OCI-LY7 (cell line): Measurements from ENCODE around the gene CHRNB2. TPM values are rescaled to one million over a fixed set of nuclear protein-coding genes. Genes with fewer than 3 reads are reported as not detected.

ENCODE experiments used
- BruUV-seq: library from RNA; stranded (reverse); fragments of 400-500 nt; replicated peaks from 2 replicates; lab custom pipeline; 2021; lab: Mats Ljungman, UMichigan
- CTCF ChIA-PET: fragments of 300-600 bp; sonication (Branson Sonifier 250); formaldehyde crosslinking; loops from one replicate; lab custom pipeline; 2022; ENCODE audit warnings: antibody characterized with exemption; ENCODE audit not compliant: unreplicated experiment; lab: Charles Lee
- POLR2A ChIA-PET: fragments of 300-600 bp; sonication (Branson Sonifier 250); formaldehyde crosslinking; loops from one replicate; lab custom pipeline; 2022; ENCODE audit warnings: antibody characterized with exemption; lab: Charles Lee
- DNase-seq: peaks from one replicate; pipeline ENCODE4 v3.0.0-alpha.2; 2015; ENCODE audit warnings: low spot score
- H2AFZ ChIP-seq: fragments of 200-600 bp; sonication (generic), shearing (Covaris generic); 2 replicates; pipeline ENCODE4 v1.6.1; 2014; ENCODE audit warnings: mild to moderate bottlenecking, antibody characterized with exemption, low read length, moderate library complexity
- H3K27ac ChIP-seq: fragments of 200-600 bp; sonication (generic); 2 replicates; pipeline ENCODE4 v1.5.1; 2014; ENCODE audit warnings: mixed run types, low read depth, mild to moderate bottlenecking, moderate library complexity, low read length, inconsistent platforms; ENCODE audit not compliant: poor library complexity, severe bottlenecking
- H3K36me3 ChIP-seq: fragments of 200-600 bp; sonication (generic); 2 replicates; pipeline ENCODE4 v1.6.1; 2014; ENCODE audit warnings: mild to moderate bottlenecking, antibody characterized with exemption, low read length, moderate library complexity, mixed read lengths; ENCODE audit not compliant: insufficient read depth
- H3K4me1 ChIP-seq: fragments of 200-600 bp; sonication (generic); 2 replicates; pipeline ENCODE4 v1.5.1; 2014; ENCODE audit warnings: mild to moderate bottlenecking, low read length; ENCODE audit not compliant: insufficient read depth, poor library complexity, severe bottlenecking
- H3K4me2 ChIP-seq: fragments of 200-600 bp; sonication (generic); 2 replicates; pipeline ENCODE4 v1.6.1; 2014; ENCODE audit warnings: mild to moderate bottlenecking, low read length
- H3K4me3 ChIP-seq: fragments of 200-600 bp; sonication (generic); 2 replicates; pipeline ENCODE4 v1.5.1; 2014; ENCODE audit warnings: mild to moderate bottlenecking, low read depth, low read length; ENCODE audit not compliant: poor library complexity, severe bottlenecking
- H3K79me2 ChIP-seq: fragments of 200-600 bp; sonication (generic); 2 replicates; pipeline ENCODE4 v1.6.1; 2016; ENCODE audit warnings: low read depth, mild to moderate bottlenecking, low read length, moderate library complexity, mixed read lengths; ENCODE audit not compliant: insufficient read depth
- H3K9me2 ChIP-seq: fragments of 200-600 bp; sonication (generic); 2 replicates; pipeline ENCODE4 v1.6.1; 2016; ENCODE audit warnings: mild to moderate bottlenecking, low read length, mixed read lengths; ENCODE audit not compliant: insufficient read depth
- H3K9me3 ChIP-seq: fragments of 200-600 bp; sonication (generic); 2 replicates; pipeline ENCODE4 v1.6.1; 2014; ENCODE audit warnings: mild to moderate bottlenecking, mixed run types, low read length, mixed read lengths
- H4K20me1 ChIP-seq: fragments of 200-600 bp; sonication (generic); 2 replicates; pipeline ENCODE4 v1.6.1; 2014; ENCODE audit warnings: mild to moderate bottlenecking, antibody characterized with exemption, low read length, moderate library complexity, mixed read lengths; ENCODE audit not compliant: insufficient read depth
- CTCF ChIP-seq: fragments of 200-600 bp; sonication (generic); conservative IDR thresholded peaks from 2 replicates; pipeline ENCODE4 v1.5.1; 2014; ENCODE audit warnings: mild to moderate bottlenecking, antibody characterized with exemption, low read length, moderate library complexity, mixed read lengths
- EZH2phosphoT487 ChIP-seq: fragments of 200-600 bp; sonication (generic); IDR thresholded peaks from 2 replicates; pipeline ENCODE4 v1.6.1; 2018; ENCODE audit warnings: low read depth, borderline replicate concordance, mild to moderate bottlenecking, mixed run types, antibody characterized with exemption, low read length, moderate library complexity, mixed read lengths
- intact Hi-C: fragments of 100-400 bp; cut with micrococcal nuclease; formaldehyde crosslinking; loops from one replicate; pipeline ENCODE4 v1.10.0; 2022; ENCODE audit not compliant: unreplicated experiment
- total RNA-seq, 2 experiments: library from RNA; depleted of rRNA in 1 of 2; stranded (reverse); fragments of >200 nt in 1 of 2; shearing (Covaris generic) in 1 of 2; gene quantifications; 2 replicates each; pipeline ENCODE4 v1.2.3, GENCODE V29; 2014 to 2022

Gene CHRNB2
- total RNA-seq, 2 experiments from 2014 or later: 0.13 to 0.42 TPM

GRCh38 chr1:154556422-154556821 is 11.2 kb upstream of the CHRNB2 start:
- H3K27ac ChIP-seq: no peak overlapping the region

GRCh38 chr1:154557248-154557938 is 10.2 kb upstream of the CHRNB2 start:
- H2AFZ ChIP-seq: no peak overlapping the region
- POLR2A ChIA-PET: interaction anchor here (0.5 kb wide), 1 partner anchor 224 kb away, joined by 3 read pairs; no protein-coding TSS in a partner anchor
- no peak for TF ChIP-seq CTCF
- TF ChIP-seq EZH2phosphoT487: no peak

More at GRCh38 chr1:154556422-154556821, 11.2 kb upstream of the CHRNB2 start:
- Histone ChIP-seq H2AFZ (no peak overlapping the region), H3K79me2 (peaks cover 27% of the 10 kb centered on the region), H3K9me2 (no peaks in the 10 kb centered on the region), H4K20me1 (peaks cover 15% of the 10 kb centered on the region; the same call in 1 of the 2 replicates), H3K4me2 (peak overlapping the region; percentile 96), H3K4me3 (peak overlapping the region; percentile 96), H3K4me1 (peaks cover 22% of the 10 kb centered on the region), H3K9me3 (no peaks in the 10 kb centered on the region), H3K36me3 (peaks cover 52% of the 10 kb centered on the region)
- ChIA-PET POLR2A (interaction anchor here (0.8 kb wide), 1 partner anchor 11 kb away, joined by 6 read pairs; no protein-coding TSS in a partner anchor), CTCF (no interaction called here)
- no peak for TF ChIP-seq EZH2phosphoT487
- no peak for TF ChIP-seq CTCF
- intact Hi-C loops: loop anchor here (5.0 kb wide), 1 partner anchor 306 kb away; no protein-coding TSS in a partner anchor
- no TSS peak for BruUV-seq
- no peak for DNase-seq

More at GRCh38 chr1:154557248-154557938, 10.2 kb upstream of the CHRNB2 start:
- peaks cover 27% of the 10 kb centered on the region for H3K79me2 ChIP-seq
- H4K20me1 ChIP-seq: peaks cover 15% of the 10 kb centered on the region; the same call in 1 of the 2 replicates
- CTCF ChIA-PET: no interaction called here
- H3K36me3 ChIP-seq: peaks cover 42% of the 10 kb centered on the region
- H3K27ac ChIP-seq: peak overlapping the region; percentile 49
- peaks cover 22% of the 10 kb centered on the region for H3K4me1 ChIP-seq
- intact Hi-C loops: loop anchor here (5.0 kb wide), 1 partner anchor 305 kb away; no protein-coding TSS in a partner anchor
- peak overlapping the region; percentile 96 for H3K4me3 ChIP-seq
- no peaks in the 10 kb centered on the region for H3K9me2 ChIP-seq
- DNase-seq: peak; percentile 29
- BruUV-seq: no TSS peak
- no peaks in the 10 kb centered on the region for H3K9me3 ChIP-seq
- H3K4me2 ChIP-seq: peak overlapping the region; percentile 96
